NCI-H345 treated with DMSO at 0.1 percent for 48 hours (cell line): ENCODE measurements around the gene PAM16.
A peak's percentile ranks its signal among the peaks of the same experiment; 100 is the strongest.

Experiments
- DNase-seq: peaks from one replicate; lab custom pipeline; 2025; ENCODE audit not compliant: unreplicated experiment; lab: John Stamatoyannopoulos, UW

The PAM16 gene

DNA sequence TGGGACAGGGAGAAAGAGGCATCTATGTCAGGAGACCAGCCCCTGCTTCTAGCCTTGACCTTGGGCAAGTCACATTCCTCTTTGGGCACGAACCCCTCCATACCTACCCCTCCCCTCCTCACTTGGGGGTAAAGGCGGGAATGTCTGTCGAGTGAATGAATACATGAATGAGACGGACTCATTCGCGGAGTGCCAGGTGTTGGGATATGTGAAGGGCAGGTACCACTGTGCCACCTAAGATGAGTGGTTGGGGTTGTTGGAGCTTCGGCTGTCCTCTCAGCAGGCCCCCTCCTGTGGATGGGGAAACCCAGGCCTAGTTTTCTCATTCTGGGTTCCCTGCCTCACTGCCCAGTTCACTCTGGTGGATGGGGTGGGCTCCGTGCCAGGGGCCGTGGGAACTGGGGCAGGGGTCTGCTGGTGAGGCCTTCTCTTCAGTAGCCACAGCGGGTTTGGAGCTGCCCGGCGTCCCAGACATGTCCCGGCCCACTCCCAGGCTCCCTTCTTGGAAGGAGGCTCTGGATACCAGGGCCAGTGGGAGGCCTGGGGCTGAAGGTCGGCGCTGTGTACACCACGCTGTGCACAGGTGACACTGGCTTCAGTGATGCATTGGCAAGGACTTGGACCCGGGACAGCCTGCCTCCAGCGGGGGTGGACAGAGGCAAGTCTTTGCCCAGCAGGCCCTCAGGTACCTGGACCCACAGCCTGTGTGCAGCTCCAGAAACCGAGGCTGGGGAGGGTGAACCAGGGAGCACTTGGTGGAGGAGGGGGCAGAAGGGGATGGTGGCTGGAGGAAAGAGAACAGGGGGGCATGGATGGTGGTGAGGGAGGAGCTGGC lies 29.6 kb downstream of the PAM16 start:
- no peak for DNase-seq

DNA sequence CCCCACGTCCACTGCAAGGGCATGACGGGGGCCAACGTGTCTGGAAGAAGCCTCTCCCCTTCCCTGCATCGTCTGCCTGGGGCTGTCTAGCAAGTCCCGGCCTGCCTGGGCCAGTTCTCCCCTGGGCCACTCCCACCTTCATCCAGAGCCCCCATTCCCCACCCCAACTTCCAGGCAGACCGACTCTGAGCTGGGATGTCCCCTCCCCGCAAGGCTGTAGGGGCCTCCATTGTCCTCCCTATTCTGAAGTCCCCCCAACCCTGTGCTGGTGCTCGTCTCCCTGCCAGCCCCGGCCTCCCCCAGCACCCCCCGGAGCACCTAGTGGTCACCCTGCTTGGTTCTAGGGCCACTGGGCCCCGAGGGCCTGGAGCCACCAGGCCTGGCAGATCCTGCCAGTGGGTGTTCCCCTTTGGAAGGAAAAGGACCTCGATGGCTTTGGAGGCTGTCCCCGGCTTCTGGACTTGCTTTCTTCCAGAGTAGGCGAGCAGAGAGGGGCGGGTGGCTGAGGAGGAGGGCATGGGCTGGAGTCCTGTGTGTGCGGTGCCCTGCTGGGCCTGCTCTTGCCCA lies 30.5 kb downstream of the PAM16 start:
- no peak for DNase-seq

DNA sequence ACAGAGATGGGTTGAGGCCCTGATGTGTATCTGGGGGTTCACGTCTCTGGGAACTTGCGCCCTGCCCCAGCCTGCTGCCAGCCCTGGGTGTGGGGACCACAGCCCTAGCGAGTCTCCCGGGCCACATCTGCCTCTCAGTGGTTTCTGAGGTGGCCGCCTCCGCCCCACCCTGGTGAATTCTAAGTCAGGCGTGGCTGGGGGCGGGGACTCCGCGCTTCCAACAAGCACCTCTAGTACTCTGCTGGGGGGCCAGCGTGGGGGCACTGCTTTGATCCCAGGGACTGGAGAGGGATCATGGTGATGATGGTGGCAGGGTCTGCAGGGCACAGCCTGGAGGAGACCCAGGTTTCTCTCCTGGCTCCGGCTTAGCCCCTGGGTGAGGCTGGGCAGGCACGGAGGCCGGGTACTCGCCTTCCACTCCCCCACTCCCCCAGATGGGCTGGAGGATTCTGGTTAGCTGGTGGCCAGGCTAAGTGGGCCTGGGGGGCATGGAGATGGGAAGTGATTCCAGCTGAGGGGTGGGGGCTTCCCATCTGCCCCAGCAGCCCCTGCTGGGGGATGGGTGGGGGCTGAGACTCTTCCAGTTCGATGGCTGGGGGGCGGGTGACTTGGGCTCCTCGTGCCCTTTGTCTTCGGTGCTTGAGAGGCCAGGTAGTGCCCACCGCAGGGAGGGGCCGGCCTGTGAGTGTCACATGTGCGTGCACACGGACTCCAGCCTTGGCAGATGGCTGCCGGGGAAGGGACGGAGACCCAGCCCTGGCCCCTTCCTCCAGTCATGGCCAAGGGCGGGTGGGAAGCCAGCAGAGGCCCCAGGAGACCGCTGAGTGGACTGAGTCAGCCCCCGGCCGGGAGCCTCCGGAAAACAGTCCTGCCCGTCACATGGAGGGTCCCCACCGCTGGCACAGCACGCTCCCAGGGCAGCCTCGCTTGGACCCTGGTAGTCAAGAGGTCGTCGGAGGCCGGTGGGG lies 31.4 kb downstream of the PAM16 start:
- DNase-seq: no peak

DNA sequence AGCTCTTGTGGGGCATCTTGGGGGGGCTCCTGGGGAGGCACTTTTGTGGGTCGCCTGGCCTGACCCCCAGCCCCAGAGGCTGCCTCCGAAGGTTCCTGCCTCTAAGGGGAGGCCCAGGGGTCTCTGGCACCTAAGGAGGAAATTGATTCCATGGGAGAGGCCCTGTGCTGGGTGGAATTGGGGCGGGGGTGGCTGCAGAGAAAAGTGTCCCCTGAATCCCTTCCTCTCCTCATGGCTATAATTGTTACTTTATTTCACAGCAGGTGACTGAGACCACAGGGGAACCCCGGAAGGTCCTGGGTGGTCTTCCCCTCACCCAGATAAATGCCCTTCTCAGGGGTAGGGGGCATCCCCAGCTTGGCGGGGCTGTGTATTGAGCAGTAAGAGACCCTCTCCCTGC lies 32.2 kb downstream of the PAM16 start:
- no peak for DNase-seq

DNA sequence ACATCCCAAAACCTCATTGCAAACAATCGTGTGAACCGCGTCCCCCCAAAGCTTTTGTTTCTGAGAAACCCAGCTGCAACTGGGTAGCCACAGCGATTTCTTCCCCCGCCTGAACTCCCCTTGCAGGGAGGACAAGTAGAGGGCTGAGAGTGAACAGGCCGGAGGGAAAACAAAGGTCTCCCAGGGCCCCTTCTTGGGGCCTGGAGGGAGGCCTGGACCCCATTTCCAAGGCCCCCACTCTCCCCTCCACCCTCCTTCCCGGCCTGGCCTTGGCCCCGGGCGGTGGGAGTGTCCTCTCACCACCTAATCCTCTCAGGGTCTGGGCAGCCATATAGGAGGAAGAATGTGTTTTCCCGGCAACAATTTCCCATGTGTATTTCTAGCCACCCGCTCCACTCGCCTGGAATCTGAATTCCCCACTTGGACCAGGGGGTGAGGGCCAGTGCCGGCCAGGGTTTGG lies 32.6 kb downstream of the PAM16 start:
- DNase-seq: no peak

DNA sequence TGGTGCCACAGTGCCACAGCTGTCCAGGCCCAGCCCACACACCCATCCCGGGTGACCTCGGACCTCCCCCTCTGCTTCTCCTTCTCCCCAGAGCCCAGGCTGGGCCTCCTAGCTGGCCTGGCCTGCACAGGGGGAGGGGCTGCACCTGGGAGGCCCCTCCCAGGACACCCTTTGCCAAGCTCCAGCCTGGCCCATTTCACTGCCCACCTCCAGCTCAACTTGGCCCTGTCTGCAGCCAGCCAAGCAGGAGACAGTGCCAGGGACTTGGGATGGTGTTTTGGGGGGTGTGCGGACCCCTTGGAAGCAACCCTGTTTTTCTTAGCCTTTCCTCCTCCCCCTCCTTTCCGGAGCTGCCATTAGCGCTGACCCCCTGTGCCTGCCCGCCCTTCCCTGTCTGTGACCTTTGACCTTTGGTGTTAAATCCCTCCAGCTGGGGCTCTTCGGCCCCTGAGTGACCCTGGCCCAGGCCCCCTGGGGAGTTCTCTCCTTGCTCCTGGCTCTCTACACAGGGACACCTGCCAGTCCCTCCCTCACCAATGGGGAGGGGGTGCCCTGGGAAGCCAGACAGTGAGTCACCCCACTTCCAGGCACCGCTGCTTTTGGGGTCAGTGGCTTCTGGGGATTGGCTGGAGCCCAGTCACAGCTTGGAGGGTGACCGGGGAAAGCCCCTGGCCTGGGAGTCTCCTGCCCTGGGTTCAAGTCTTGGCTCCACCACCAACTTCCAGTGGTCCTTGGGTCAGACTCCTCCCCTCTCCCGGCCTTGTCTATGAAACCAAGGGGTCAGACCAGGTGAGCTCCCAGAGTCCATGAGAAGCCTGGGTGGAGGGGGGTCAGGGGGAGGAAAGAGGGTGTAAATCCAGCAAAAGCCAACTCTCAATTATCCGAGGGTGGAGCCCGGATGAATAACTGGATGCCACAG lies 33.3 kb downstream of the PAM16 start:
- DNase-seq: no peak

DNA sequence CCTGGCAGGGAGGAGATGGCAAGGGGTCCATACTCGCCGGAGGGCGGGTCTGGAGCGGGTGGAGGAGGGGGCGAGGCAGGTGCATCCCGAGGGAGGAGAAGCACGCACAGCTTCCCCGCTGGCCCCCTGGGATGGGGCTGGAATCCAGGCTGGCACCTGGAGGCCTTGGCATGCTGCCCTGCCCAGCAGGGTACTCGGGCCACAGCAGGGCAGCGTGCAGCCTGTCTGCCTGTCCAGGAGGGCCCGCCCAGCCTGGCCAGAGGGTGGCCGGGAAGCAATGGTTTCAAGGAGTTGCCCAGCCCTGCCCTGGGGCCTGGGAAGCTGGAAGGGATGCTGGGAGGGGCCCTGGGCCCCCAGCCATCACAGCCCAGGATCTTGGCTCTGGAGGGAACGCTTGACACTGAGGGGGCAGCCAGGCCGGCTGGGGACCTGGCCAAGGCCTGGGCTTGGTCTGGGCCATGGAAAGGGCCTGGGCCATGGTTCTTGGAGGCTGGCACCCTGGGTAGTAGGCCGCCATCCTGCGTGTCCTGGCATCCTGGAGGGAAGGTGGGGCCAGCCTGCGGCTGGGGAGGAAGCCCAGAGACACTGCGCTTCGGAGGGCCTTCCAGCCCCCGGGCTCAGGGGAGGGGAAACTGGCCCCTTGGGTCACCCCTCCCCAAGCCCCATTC lies 34.1 kb downstream of the PAM16 start:
- peak; percentile 62 for DNase-seq

DNA sequence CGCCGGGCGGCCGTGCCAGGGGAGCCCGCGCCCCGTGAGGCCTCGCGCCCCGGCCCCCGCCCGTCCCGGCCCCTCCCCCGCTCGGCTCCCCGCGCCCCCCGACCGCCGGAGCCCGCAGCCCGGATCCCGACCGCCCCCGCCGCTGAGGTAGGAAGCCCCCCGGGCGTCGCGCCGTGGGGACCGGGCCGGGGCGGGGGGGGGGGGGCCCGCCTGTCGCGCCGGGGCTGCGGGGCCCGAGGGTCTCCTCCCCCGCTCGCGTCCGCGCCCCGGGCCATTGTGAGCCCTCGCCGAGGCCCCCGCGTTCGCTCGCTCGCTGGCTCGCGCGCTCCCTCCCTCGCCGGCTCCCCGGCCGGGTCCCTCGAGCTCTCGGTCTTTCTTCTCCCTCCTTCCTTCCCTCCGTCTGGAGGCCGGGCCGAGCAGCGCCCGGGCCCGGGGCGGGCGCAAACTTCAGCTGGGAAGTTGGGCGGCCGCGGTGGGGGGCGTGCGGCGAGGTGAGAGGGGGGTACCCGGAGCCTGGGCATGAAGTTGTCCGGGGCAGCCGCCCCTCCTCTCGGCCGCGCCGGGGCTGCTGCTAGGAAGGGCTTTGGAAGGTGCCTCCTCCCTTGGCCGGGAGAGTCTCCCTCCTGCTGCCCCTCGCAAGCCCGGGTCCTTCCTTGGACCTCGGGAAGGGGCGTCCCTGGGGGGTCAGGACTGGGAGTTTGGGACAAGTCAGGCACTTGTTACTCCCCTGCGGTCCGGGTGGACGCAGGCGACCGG lies 34.8 kb downstream of the PAM16 start:
- no peak for DNase-seq

DNA sequence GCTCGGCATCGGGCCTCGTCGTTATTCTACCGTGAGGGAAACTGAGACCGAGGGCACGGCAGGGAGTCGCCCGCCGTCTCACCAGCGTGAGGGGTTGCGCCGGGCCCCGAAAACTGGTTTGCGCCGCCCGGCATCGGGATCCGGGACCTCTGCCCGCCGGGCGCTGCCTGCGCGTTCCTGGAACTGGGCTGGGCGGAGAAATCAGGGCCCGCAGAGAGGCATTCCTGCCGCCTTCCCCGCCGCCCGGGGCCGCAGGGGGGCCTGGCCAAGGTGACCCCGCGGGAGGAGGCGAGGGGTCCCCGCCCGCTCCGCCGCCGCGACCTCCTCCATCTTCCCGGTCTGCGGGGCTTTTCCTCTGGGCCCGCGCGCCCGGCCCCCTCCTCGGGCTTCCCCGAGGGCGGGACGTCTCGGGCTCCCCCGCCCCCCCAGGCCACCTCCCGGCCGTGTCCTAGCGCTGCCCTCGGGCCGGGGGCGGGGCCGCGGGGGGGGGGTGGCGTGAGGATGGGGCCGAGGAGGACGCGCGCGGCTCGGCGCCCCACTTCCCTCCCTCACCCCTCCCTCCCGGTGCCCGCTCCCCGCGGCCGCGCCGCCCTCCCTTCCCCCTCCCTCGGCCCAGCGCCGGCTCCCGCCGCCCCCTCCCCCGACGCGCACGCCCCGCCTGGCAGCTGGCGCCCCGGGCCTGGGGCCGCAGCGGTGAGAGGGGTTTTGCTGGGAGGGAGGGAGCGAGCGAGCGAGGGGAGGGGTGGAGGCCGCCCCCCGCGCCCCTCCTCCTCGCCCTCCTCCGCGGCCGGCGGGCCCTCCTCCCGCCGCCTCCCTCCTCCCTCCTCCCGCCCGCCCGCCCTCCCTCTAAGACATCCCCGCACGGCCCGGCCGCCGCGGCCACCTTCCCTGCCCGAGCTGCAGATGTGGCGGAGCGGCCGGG lies 35.7 kb downstream of the PAM16 start, which contains the start of gene GLIS2:
TSS of gene GLIS2 (plus strand) at position 882 of the 922 bp plus-strand sequence. CDS start 16,214 bp downstream, outside the sequence.
- DNase-seq: peak; percentile 67

DNA sequence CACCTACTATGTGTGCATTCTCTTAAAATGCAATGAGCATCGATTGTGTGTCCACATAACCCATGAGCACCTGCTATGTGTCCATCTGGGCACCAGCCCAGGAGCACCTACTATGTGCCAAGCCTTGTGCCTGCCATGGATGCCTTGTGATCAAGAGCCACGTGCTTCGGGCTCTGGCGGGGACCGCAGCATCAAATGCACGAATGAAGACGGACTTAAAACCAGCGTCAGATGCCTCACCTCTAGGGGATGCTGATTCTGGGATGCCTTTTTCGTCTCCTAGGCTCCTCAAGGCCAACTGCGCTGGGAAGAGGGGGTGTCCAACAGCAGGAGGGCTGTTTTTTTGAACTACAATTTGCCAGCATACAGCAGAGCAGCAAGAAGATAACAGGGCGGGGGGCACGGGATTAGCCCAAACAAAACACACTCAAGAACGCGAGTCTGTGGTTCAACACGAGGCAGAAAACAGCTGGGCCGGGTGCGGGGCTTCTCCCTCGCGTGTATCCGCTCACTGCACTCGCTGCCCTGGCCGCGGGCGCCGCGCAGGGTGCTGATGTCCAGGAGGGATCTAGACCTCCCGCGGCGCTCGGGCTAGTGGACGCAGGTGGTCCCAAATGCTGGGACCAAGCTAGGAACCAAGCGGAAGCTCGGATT lies 36.5 kb downstream of the PAM16 start:
- no peak for DNase-seq

DNA sequence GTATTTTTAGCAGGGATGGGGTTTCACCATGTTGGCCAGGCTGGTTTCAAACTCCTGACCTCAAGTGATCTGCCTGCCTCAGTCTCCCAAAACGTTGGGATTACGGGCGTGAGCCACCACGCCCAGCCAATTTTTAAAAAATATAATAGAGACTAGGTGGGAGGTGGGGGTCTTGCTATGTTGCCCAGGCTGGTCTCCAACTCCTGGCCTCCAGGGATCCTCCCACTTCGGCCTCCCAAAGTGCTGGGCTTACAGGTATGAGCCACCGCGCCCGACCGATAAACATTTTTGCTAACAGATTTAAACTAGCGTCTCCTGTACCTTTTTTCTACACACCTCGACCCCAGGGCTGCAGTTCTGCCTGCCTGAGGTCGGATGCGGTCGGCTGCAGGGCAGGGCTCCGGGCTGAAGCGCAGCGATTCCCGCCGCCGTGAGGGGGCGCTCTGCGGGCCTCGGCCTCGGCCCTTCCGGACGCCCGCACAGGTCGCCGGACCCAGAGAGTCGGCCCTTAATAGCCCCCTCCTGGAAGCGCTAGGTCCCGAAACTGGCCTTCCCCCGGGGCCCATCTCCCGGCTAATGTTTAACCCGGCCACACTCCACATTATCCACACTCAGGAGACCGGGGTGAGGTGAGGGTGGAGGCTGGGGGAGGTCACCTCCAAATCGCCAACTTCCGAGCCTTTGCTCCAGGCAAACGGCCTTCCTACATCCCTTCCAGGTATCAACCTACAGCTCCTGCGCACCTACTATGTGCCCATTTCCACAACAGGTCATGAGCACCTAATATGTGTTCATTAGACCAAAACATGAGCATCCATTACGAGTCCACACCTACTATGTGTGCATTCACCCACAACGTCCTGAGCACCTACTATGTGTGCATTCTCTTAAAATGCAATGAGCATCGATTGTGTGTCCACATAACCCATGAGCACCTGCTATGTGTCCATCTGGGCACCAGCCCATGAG lies 37.3 kb downstream of the PAM16 start:
- DNase-seq: no peak

DNA sequence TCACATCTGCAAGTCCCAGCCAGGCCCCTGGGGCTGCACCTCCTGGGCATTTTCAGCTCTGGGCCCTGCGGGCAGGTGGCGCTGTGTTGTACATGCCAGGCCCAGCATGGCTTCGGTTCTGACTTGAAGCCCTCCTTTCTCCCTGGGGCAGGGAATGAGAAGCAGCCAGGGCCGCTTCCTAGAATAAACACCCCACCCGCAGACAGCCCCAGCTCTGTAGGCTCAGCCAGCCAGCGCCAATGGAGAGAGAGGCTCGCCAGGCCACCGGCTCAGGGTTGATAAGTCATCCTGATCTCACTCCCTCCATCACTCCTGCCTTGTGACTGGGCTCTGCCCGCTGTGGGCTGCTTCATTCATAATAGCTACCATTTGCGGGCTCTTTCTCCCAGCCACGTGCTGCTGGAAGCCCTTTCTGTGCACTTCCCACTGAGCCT lies 41.3 kb downstream of the PAM16 start:
- no peak for DNase-seq

DNA sequence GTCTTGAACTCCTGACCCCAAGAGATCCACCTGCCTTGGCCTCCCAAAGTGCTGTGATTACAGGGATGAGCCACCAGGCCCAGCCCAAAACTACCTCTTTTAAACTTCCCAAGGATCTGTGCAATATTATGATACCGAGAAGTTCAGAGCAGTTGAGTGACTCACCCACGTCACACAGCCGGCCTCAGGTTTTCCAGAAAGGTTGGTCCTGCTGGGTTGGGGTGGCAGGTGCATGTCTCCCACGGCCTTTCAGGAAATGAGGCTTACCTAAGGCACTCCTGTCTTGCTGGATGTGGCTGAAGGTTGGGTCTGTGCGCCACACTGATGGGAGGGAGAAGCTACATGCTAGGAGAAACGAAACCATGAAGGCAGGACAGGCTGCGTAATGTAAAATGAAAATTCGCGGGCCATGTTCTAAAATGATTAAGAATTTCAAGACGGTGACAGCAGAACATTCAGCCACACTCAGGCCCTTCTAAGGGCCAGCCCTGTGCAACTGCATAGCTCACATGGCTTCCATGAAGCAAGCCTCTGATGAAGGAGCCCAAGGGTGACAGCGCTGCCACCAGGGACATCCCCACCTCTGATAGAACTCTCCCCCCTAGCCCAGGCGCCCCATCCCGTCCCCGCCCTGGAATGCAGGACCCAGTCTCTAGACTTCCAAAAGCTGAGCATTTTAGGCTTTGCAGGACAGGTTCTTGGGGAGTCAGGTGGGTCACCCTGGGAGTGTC lies 41.9 kb downstream of the PAM16 start:
- no peak for DNase-seq

DNA sequence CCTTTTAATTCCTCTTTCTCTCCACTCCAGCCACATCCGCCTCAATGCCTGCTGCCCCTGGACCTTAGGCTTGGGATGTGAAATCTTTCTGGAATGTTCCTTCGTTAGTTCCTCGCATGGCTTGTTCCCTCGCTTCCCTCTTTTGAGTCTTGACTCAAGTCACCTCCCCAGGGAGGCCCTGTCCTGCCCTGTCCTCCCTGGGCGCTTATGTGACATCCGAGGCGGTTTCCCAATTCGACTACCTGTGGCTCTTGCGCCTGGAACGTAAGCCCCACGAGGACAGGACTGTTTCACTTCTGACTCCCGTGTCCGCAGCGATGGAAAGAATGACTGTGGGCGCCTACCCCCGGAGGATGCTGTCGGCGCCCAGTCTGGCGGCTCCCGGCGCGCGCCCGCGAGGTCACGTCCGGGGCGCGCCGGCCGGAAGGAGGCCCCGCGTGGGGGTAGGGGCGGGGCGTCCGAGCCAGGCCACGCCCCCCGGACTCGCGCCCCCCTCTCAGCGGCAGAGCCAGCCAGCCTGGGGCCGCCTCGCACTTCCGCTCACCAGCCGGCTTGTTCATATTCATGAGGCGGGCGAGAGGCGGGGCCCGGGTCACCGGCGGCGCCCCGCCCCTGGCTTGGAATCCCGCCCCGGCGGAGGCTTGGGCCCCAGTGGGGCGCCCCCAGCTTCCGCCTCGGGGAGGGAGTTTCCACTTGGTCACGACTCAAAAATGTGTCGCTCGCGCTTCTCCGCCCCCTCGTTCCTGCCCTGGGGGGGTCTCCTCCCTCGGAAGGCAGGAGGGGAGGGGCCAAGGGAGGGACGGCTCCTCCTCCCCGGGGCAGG lies 43.7 kb downstream of the PAM16 start:
- DNase-seq: peak; percentile 91
